Activated T-helper 9 cell treated with anti-CD3 and anti-CD28 coated beads, Interleukin-2, amount 50 U/mL, for 16 hours (primary cell): ENCODE measurements around the gene ATXN8OS.
"Not testable (repeated sequence)": the region's sequence is repeated elsewhere in the genome, so short reads cannot be mapped to it uniquely, and the experiment has no call there.

Experiments
- DNase-seq: peaks from one replicate; pipeline ENCODE4 v3.0.0-alpha.2; 2020; ENCODE audit warnings: low read depth

Gene ATXN8OS

GRCh38 chr13:70107498-70108281 is at the start of gene ATXN8OS:
Gene ATXN8OS (plus strand): TSS chr13:70107826.
- no peak for DNase-seq

- no peak for DNase-seq
Measured at GRCh38 chr13:70080012-70080411, 27.6 kb upstream of the ATXN8OS start.

DNA sequence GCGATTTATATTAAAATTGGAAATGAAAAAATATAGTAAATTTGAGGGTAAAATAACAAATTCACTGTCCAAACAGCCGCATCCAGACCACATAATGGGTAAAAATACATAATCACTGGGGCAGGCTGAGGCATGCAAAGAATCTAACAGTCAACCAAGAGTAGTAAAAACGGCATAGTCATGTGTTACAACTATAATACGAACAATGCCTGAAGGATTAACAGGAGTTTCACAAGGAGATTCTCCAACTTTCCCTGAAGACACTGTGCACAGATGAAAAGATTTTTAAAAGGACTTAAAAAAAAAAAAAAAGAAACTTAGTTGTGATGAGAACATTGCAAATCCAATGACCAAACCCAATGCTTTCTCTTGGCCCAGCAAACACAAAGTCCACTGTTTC is 20.4 kb upstream of the ATXN8OS start:
- no peak for DNase-seq

GRCh38 chr13:70088926-70089325 is 18.7 kb upstream of the ATXN8OS start:
- DNase-seq = no peak

- no peak for DNase-seq
Measured at GRCh38 chr13:70090036-70090723, 17.4 kb upstream of the ATXN8OS start.

DNA sequence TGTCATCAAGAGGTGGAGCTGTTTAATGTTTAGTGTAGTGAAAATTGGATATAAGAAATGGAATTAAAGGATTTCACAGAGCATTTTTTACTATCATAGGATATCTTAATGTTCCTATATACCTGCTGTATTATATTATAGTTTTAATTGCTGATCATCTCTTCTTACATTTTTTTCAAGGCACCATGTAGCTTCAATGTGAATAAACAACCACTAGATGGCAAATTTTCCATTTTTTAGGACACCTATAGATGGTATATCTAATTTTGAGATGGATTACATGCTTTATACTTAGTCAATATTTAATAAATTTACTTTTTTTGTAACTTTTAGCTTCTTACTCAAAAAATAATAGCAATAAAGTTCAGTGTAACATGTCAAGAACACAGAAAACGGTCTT is 9.0 kb upstream of the ATXN8OS start:
- no peak for DNase-seq

DNA sequence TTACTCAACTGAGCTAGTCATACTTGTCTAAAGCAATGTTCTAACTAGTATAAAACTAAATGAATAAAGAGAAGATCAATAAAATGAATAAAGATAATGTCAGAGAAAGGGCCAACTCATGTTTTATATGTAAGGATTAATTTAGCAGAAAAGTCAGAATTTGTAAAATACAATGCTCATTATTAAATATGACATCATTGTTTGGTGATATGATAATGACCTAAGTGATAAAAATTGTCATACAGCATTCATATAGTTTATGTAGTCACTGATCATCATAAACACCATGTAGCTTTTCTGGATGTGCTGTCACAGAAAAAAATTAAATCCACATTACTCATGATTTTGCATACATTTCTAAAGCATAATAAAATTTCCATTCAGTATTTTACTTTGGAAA is 3.1 kb upstream of the ATXN8OS start:
- no peak for DNase-seq

DNA sequence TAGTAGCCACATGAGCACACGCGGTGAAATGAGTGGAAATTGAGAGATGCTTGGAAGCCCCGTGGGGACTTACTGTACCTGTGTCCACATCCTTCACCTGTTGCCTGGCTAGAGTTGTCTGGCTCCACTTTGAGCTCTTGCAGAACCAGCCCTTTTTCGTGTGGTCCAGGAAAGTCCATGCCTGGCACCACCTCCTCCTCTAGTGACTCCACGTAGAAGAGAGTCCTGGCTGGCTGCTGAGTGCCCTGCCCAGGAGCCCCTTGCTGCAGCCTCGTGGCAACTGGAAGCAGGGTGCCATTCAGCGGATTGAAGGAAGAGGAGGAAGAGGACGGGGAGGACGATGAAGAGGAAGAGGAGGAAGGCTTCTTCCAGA is 515 bp upstream of the ATXN8OS start:
- no peak for DNase-seq

GRCh38 chr13:70108356-70109105 is 905 bp downstream of the ATXN8OS start, which contains the start of gene KLHL1:
Gene KLHL1 (minus strand): TSS chr13:70108452. CDS start chr13:70107699, 753 bp downstream.
- DNase-seq = no peak

DNA sequence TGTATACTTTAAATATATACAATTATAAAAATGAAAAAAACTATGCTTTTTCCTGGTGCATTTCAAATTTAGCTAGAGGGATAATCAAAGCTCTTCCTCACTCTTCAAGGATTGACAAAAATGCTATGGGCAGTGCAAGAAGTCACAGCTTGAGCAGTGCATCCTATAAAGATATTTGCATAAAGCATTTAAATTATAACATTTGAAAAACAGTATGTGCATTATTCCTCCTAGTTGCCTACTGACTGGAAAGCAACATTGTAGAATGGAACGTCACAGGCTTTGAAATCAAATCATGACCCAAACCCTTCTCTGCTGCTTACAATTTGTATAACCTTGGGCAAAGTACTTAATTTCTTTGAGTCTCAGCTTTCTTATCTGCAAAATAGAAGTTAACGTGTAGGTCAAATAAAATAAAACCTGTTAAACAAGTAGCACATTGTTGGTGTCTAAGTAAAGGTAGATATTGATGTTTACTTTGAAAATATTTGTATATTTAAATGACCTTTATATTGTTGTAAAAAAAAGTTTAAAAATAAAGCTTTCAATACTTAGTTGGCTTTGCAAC is 9.8 kb downstream of the ATXN8OS start:
- no peak for DNase-seq

DNA sequence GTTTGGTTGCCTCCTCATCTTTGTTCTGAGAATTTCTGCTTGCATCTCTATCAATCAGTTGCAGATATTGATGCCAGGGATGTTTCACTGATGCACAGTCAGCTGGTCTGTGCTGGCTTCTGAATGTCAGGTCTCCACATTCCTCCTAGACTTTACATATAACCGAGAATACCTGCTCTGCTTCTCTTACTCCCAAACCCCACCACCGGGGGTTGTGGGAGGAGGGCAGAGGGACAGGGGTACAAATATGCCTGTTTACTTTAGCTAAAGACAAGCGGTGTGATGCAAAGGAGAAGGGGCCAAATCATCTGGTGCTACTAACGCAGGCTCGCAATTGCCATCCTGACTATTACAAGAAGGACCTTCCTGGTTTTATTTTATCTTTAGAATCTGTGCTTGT is 18.1 kb downstream of the ATXN8OS start:
- DNase-seq = no peak

- DNase-seq = no peak
Measured at GRCh38 chr13:70128098-70128497, 20.5 kb downstream of the ATXN8OS start.

- not testable (repeated sequence) for DNase-seq
Measured at GRCh38 chr13:70142658-70143057, 35.0 kb downstream of the ATXN8OS start.

DNA sequence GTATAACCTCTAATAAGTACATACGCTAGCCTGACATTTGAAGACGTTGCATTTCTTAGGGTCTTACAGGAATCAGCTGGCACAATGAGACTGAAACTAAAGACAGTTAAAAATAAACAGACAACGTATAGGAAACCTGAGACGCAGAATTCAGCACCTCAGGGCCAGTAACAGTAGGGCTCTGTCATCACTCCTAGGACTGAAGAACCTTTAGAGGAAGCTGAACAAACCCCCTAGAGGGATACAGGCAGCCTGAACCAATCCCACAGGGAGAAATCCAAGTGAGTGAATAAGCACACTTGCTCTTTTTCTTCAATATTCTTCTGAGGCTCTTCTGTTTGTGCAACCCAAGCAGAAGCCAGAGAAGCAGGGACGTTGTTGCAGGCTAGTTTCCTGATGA is 54.5 kb downstream of the ATXN8OS start:
- DNase-seq = no peak

DNA sequence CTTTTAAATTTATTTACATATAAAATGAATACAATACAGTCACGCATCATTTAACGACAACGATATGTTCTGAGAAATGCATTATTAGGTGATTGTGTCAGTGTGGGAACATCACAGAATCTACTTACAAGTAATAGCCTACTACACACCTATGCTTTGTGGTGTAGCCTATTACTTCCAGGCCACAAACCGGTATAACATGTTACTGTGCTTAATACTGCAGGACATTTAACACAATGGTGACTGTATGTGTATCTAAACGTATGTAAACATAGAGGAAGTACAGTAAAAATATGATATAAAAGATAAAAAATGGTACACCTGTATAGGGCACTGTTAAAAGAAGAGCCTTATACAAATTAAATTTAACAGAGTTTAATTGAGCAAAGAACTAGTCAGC is 63.1 kb downstream of the ATXN8OS start:
- no peak for DNase-seq

DNA sequence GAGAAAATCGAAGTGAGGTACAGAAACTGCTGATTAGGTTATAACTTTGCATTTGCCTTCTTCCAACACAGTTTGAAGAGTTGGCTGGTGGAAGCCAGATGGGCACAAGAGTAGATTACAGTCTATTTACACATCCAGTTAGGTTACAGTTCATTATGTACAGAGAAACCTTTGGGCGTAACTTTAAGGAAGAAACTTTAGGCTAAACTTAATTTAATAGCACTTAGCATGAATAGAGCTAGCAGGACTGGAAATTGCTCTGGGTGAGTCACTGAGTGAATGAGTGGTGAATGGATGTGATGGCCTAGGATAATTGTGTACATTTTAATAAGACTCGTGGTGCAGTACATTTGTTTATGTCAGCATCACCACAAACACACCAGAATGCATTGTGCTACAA is 63.5 kb downstream of the ATXN8OS start:
- no peak for DNase-seq

DNA sequence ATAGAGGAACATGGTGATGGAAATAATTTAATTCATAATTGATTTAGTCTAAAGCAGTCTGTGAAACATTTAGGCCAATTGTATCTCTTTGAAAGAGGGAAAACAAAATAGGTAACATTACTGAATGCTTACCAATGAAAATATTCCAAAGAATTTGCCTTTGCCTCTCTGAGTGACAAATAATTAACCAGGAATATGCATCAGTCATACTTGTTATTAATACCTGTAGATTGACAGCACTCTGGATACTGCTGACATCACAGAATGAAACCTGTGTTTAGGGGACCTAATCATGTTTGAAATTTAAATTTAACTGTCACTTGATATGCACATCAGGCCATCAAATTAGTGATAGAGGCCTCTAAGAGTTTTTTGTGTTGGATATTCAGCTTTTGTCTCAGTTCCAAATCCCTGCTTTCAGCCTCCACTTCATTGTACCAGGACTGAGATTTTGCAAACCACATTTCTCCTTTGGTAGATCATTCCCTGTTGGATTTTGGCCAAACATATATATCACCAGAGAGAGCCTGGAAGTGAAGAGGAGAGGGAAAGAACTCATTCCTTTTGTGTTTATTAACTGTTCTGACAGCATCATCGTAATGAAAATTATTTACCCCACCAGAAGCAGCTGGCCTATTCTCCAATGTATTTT is 65.4 kb downstream of the ATXN8OS start:
- DNase-seq = no peak

DNA sequence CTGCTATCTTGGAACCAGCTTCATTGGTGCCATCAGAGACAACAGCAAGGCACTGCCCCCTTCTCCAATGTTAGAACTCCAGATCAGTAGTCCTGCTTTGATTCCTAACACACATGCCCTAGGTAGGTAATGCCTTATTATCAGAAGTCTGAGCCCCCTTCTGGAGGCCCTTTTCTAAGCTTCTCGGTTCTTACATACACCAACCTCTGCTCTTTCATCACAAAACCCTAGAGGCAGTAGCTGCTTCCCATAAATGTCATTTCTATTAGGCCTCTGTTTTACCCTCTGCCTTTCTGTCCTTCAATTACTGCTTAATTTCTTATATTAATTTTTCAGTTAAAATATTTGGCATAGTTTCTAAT is 66.0 kb downstream of the ATXN8OS start:
- no peak for DNase-seq

GRCh38 chr13:70178346-70178745 is 70.7 kb downstream of the ATXN8OS start:
- DNase-seq = no peak
